ENCODE data around the gene TRAPPC6A. TPM values are rescaled to one million over a fixed set of nuclear protein-coding genes. Genes with fewer than 3 reads are reported as not detected.

Gene TRAPPC6A
- total RNA-seq, 1 experiment from 2014 or later, result 32.2 TPM

DNA sequence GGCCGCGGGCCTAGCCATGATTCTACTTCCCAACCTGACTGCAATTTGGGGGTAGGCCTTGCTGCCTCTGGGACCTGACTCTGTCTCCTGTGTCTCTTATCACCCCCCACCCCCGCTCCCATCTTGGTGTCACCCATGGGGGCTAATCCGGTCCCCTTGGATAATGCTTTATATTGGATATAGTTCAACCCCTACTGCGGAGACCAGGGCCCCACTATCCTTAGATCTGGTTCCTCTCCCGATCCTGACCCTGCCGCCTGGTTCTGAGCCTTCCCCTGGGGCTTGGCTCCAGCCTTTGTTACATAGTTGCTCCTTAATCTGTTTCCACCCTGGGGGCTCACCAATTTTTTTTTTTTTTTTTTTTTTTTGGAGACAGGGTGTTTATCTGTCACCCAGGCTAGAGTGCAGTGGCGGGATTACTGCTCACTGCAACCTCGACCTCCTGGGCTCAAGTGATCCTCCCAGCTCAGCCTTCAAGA is 1.9 kb upstream of the TRAPPC6A start:
- H3K9me2 ChIP-seq (replicated peaks; ENCODE audit: insufficient read depth, low read length), result no peaks in the 10 kb centered on the region
- no peaks in the 10 kb centered on the region for H3K9me3 ChIP-seq (ENCODE audit: low read length)
- no peaks in the 10 kb centered on the region for H3K27me3 ChIP-seq (ENCODE audit: low read length)
- H3K36me3 ChIP-seq (ENCODE audit: insufficient read depth, low read length), result no peaks in the 10 kb centered on the region
- H3K4me3 ChIP-seq (ENCODE audit: low read length), result peak overlapping the region; percentile 95
- no peak for DNase-seq
- H3K79me2 ChIP-seq (ENCODE audit: low read length), result peaks cover 19% of the 10 kb centered on the region
- H2AFZ ChIP-seq (ENCODE audit: low read length), result no peak overlapping the region
- H4K20me1 ChIP-seq (ENCODE audit: insufficient read depth, low read depth, low read length), result peaks cover 9% of the 10 kb centered on the region; the same call in 1 of the 2 replicates
- no peak overlapping the region for H3K27ac ChIP-seq (ENCODE audit: low read length)
- H3K9ac ChIP-seq (ENCODE audit: low read length), result peak overlapping the region; percentile 82
- H3K4me2 ChIP-seq (ENCODE audit: low read depth, low read length, poor library complexity, severe bottlenecking), result peak overlapping the region; percentile 92
- H3K4me1 ChIP-seq (ENCODE audit: low read length), result peaks cover 21% of the 10 kb centered on the region

DNA sequence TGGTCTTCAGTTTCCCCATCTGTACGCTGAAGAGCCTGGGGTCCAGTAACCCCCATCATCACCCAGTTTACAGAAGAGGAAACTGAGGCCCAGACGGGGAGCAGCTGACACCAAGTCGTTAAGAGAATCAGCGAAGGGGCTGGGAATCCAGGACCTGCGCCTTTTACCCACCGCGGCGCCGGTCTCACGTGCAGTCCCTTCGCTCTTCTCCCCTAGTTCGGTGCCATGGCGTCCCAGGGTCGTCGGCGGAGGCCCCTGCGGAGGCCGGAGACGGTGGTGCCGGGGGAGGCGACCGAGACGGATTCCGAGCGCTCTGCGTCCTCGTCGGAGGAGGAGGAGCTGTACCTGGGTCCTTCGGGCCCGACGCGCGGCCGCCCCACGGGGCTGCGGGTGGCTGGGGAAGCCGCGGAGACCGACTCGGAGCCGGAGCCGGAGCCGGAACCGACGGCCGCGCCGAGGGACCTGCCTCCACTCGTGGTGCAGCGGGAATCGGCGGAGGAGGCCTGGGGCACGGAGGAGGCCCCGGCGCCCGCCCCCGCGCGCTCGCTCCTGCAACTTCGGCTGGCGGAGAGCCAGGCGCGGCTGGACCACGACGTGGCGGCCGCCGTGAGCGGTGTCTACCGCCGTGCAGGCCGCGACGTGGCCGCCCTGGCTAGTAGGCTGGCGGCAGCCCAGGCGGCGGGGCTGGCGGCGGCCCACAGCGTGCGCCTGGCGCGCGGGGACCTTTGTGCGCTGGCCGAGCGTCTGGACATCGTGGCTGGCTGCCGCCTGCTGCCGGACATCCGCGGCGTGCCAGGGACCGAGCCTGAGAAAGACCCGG is 1.2 kb upstream of the TRAPPC6A start:
- H4K20me1 ChIP-seq (ENCODE audit: insufficient read depth, low read depth, low read length), result peaks cover 9% of the 10 kb centered on the region; the same call in 1 of the 2 replicates
- peak; percentile 67 for DNase-seq
- H3K36me3 ChIP-seq (ENCODE audit: insufficient read depth, low read length), result no peaks in the 10 kb centered on the region
- H3K79me2 ChIP-seq (ENCODE audit: low read length), result peaks cover 19% of the 10 kb centered on the region
- peak overlapping the region; percentile 95 for H3K4me3 ChIP-seq (ENCODE audit: low read length)
- H2AFZ ChIP-seq (ENCODE audit: low read length), result peak overlapping the region; percentile 79
- peak overlapping the region; percentile 92 for H3K4me2 ChIP-seq (ENCODE audit: low read depth, low read length, poor library complexity, severe bottlenecking)
- peaks cover 21% of the 10 kb centered on the region for H3K4me1 ChIP-seq (ENCODE audit: low read length)
- no peaks in the 10 kb centered on the region for H3K27me3 ChIP-seq (ENCODE audit: low read length)
- H3K9me3 ChIP-seq (ENCODE audit: low read length), result no peaks in the 10 kb centered on the region
- no peaks in the 10 kb centered on the region for H3K9me2 ChIP-seq (replicated peaks; ENCODE audit: insufficient read depth, low read length)
- H3K9ac ChIP-seq (ENCODE audit: low read length), result peak overlapping the region; percentile 82
- peak overlapping the region; percentile 59 for H3K27ac ChIP-seq (ENCODE audit: low read length)

DNA sequence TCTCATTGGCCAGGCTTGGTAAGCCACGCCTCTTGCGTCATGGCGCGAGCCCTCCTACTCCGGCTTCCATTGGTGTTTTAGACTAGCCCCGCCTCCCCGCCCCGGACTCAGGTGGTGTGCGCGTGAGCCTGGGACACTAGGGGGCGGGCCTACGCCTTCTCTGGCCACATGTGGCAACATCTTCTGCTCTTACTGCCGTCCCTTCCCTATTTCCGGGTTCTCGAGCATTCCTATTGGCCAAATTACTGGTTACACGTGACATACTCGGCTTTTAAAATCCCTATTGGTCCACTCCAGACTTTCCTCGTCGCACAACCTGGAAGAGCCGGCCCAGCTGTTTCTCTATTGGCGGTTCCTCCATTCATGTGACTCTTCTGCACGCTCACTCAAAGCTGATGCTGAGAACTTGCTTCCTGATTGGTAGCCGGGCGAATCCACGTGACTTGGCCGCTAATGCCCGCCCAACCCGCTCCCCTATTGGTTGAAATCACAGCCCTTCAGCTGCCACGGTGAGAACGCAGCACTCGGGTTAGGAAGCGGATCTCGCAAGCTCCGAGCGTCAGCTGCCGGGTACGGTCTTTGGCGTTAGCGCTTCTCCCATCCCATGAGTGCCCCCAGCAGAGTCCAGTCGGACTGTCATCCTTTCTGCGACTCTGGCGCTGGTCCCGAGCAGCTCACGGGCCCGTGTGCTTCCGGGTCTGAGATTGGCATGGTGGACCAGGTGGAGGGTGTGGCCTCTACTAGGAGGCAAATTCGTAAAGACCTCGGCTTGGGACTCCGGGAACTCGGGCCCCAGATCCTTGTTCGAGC is 430 bp upstream of the TRAPPC6A start, which contains the start of gene BLOC1S3:
BLOC1S3 (plus strand) TSS at position 523 of the 810 bp plus-strand sequence. CDS start 513 bp downstream, outside the sequence.
- H3K27me3 ChIP-seq (ENCODE audit: low read length), result no peaks in the 10 kb centered on the region
- H3K9me2 ChIP-seq (replicated peaks; ENCODE audit: insufficient read depth, low read length), result no peaks in the 10 kb centered on the region
- H3K9ac ChIP-seq (ENCODE audit: low read length), result peak within 1 kb of the TSS; percentile 82
- peak; percentile 100 for DNase-seq
- peak within 1 kb of the TSS; percentile 79 for H2AFZ ChIP-seq (ENCODE audit: low read length)
- no peaks in the 10 kb centered on the region for H3K36me3 ChIP-seq (ENCODE audit: insufficient read depth, low read length)
- H3K4me1 ChIP-seq (ENCODE audit: low read length), result peaks cover 21% of the 10 kb centered on the region
- H4K20me1 ChIP-seq (ENCODE audit: insufficient read depth, low read depth, low read length), result peaks cover 9% of the 10 kb centered on the region; the same call in 1 of the 2 replicates
- peak within 1 kb of the TSS; percentile 59 for H3K27ac ChIP-seq (ENCODE audit: low read length)
- peak within 1 kb of the TSS; percentile 94 for H3K4me2 ChIP-seq (ENCODE audit: low read depth, low read length, poor library complexity, severe bottlenecking)
- H3K79me2 ChIP-seq (ENCODE audit: low read length), result peaks cover 19% of the 10 kb centered on the region
- no peaks in the 10 kb centered on the region for H3K9me3 ChIP-seq (ENCODE audit: low read length)
- peak within 1 kb of the TSS; percentile 95 for H3K4me3 ChIP-seq (ENCODE audit: low read length)

DNA sequence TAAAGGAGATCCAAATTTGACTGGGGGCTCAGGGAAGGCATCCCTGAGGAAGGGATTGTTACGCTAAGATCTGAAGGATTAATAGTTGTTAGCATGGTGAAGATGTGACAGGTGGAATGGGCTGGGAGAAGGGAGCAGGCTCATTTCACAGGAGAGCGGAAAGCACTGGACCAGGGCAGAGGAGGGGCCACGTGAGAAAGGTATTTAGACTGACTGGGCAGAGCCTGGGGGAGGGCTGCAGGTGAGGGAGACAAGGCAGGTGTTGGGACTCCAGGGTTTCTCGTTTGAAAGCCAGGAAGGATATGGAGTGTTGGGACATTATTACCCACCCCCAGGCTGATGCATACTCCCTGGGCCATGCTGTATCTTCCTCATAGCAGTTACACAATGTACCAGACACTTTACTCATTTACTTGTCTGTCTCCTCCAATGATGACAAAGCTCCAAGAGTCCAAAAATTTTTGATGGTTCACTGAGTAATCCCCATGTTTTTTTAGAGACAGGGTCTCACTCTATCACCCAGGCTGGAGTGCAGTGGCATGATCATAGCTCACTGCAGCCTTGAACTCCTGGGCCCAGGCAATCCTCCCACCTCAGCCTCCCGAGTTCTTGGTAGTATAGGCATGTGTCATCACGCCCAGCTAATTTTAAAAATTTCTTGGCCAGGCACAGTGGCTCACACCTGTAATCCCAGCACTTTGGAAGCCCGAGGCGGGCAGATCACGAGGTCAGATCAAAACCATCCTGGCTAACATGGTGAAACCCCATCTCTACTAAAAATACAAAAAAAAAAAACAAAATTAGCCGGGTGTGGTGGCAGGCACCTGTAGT is 2.3 kb downstream of the TRAPPC6A start:
- H2AFZ ChIP-seq (ENCODE audit: low read length), result no peak overlapping the region
- H3K9me3 ChIP-seq (ENCODE audit: low read length), result no peaks in the 10 kb centered on the region
- DNase-seq, result no peak
- no peaks in the 10 kb centered on the region for H3K27me3 ChIP-seq (ENCODE audit: low read length)
- no peak overlapping the region for H3K27ac ChIP-seq (ENCODE audit: low read length)
- H3K9me2 ChIP-seq (replicated peaks; ENCODE audit: insufficient read depth, low read length), result no peaks in the 10 kb centered on the region
- peaks cover 21% of the 10 kb centered on the region for H3K4me1 ChIP-seq (ENCODE audit: low read length)
- H3K9ac ChIP-seq (ENCODE audit: low read length), result no peak overlapping the region
- H3K36me3 ChIP-seq (ENCODE audit: insufficient read depth, low read length), result no peaks in the 10 kb centered on the region
- peaks cover 19% of the 10 kb centered on the region for H3K79me2 ChIP-seq (ENCODE audit: low read length)
- no peak overlapping the region for H3K4me2 ChIP-seq (ENCODE audit: low read depth, low read length, poor library complexity, severe bottlenecking)
- peaks cover 12% of the 10 kb centered on the region; the same call in 1 of the 2 replicates for H4K20me1 ChIP-seq (ENCODE audit: insufficient read depth, low read depth, low read length)
- no peak overlapping the region for H3K4me3 ChIP-seq (ENCODE audit: low read length)

DNA sequence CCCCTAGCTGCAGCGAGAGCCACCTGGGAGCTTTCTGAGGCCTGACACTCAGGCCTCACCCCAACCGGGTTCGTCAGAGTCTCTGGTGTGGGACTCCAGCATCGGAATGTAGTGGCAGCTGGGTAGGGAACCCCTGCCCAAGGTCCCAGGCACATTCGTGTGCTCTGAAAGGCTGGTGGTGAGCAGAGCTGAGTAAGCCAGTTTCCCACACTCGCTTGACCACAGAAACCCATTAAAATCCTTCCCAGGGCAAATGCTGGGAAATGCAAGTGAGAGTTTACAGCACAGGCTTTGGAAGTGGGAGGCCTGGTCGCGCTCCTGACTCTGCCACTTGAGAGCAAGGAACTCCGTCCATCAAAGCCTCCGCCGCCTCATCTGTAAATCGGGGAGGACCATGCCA is 4.2 kb downstream of the TRAPPC6A start:
- Histone ChIP-seq H3K4me2 (ENCODE audit: low read depth, low read length, poor library complexity, severe bottlenecking) (no peak overlapping the region), H3K36me3 (ENCODE audit: insufficient read depth, low read length) (no peaks in the 10 kb centered on the region), H3K9me3 (ENCODE audit: low read length) (no peaks in the 10 kb centered on the region), H4K20me1 (ENCODE audit: insufficient read depth, low read depth, low read length) (peaks cover 18% of the 10 kb centered on the region; the same call in 1 of the 2 replicates), H3K4me1 (ENCODE audit: low read length) (peaks cover 8% of the 10 kb centered on the region), H3K9ac (ENCODE audit: low read length) (no peak overlapping the region), H3K27me3 (ENCODE audit: low read length) (no peaks in the 10 kb centered on the region), H3K27ac (ENCODE audit: low read length) (no peak overlapping the region), H3K79me2 (ENCODE audit: low read length) (peaks cover 10% of the 10 kb centered on the region), H3K4me3 (ENCODE audit: low read length) (no peak overlapping the region), H3K9me2 (replicated peaks; ENCODE audit: insufficient read depth, low read length) (no peaks in the 10 kb centered on the region), H2AFZ (ENCODE audit: low read length) (no peak overlapping the region)
- no peak for DNase-seq

DNA sequence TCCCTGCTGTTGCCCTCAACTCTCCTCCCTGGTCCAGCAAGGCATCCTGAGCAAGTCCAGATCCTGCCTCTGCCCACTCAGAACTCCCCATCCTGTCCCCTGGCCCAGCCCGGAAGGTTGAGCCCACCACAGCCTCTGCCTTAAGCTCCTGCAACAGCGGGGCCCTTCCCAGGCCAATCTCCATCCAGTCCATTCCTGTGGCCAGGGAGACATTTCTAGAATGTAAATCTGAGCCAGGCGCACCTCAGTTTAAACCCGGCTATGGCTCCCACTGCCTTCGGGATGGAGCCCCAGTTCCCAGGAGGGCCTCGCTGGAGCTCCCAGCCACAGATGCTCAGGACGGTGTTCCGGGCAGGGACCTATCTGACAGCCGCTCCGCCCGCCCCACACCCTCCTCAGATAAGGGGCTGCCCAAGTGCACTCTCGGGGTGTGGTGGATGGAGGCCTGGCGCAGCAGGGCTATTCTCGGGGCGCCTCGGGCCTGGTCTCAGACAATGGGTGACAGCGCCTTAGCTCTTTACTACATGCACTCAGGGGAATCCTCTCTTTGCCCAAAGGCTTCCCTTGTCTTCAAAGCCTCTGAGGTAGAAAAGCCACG is 5.3 kb downstream of the TRAPPC6A start:
- H3K4me2 ChIP-seq (ENCODE audit: low read depth, low read length, poor library complexity, severe bottlenecking), result no peak overlapping the region
- no peak for DNase-seq
- no peak overlapping the region for H3K27ac ChIP-seq (ENCODE audit: low read length)

DNA sequence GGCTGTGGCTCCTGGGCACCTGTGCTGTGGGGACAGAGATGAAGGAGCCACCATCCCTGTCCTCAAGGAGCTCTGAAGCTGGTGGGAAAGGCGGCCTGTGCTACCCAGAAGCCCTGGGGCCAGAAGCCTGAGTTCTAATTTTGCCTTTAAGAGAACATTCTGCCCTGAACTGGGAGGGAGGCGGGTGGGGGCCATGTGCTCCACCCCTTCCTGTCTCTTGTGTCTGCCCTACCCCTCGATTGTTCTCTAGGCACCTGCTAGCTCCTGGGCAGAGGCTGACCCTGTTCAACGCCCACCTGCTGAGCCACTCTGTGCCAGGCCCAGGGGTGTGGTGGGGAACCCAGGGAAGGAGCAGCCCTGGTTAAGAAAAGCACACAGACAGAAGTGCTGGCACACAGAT is 5.9 kb downstream of the TRAPPC6A start:
- no peak overlapping the region for H3K27ac ChIP-seq (ENCODE audit: low read length)
- H3K4me3 ChIP-seq (ENCODE audit: low read length), result no peak overlapping the region
- no peak for DNase-seq
- peaks cover 4% of the 10 kb centered on the region for H3K4me1 ChIP-seq (ENCODE audit: low read length)
- H3K4me2 ChIP-seq (ENCODE audit: low read depth, low read length, poor library complexity, severe bottlenecking), result no peak overlapping the region
- no peaks in the 10 kb centered on the region for H3K9me2 ChIP-seq (replicated peaks; ENCODE audit: insufficient read depth, low read length)
- H3K9ac ChIP-seq (ENCODE audit: low read length), result no peak overlapping the region
- no peak overlapping the region for H2AFZ ChIP-seq (ENCODE audit: low read length)
- H3K36me3 ChIP-seq (ENCODE audit: insufficient read depth, low read length), result no peaks in the 10 kb centered on the region
- H3K79me2 ChIP-seq (ENCODE audit: low read length), result peaks cover 3% of the 10 kb centered on the region; the same call in 1 of the 2 replicates
- no peaks in the 10 kb centered on the region for H3K27me3 ChIP-seq (ENCODE audit: low read length)
- peaks cover 18% of the 10 kb centered on the region; the same call in 1 of the 2 replicates for H4K20me1 ChIP-seq (ENCODE audit: insufficient read depth, low read depth, low read length)
- no peaks in the 10 kb centered on the region for H3K9me3 ChIP-seq (ENCODE audit: low read length)

More for the DNA sequence above, 5.3 kb downstream of the TRAPPC6A start:
- H3K27me3 ChIP-seq (ENCODE audit: low read length), result no peaks in the 10 kb centered on the region
- H2AFZ ChIP-seq (ENCODE audit: low read length), result no peak overlapping the region
- peaks cover 9% of the 10 kb centered on the region for H3K79me2 ChIP-seq (ENCODE audit: low read length)
- H3K9me2 ChIP-seq (replicated peaks; ENCODE audit: insufficient read depth, low read length), result no peaks in the 10 kb centered on the region
- no peaks in the 10 kb centered on the region for H3K9me3 ChIP-seq (ENCODE audit: low read length)
- H4K20me1 ChIP-seq (ENCODE audit: insufficient read depth, low read depth, low read length), result peaks cover 18% of the 10 kb centered on the region; the same call in 1 of the 2 replicates
- H3K9ac ChIP-seq (ENCODE audit: low read length), result no peak overlapping the region
- peaks cover 8% of the 10 kb centered on the region for H3K4me1 ChIP-seq (ENCODE audit: low read length)
- H3K4me3 ChIP-seq (ENCODE audit: low read length), result no peak overlapping the region
- H3K36me3 ChIP-seq (ENCODE audit: insufficient read depth, low read length), result no peaks in the 10 kb centered on the region
